VCaP (cell line): ENCODE measurements around the gene SLC19A1.

ENCODE experiments used
- H3K27ac ChIP-seq: fragments of 450-650 bp; 2 replicates; pipeline ENCODE4 v1.5.1; 2017
- TF ChIP-seq, protein P1 (sequence below): fragments of 450-650 bp; conservative IDR thresholded peaks from 2 replicates; pipeline ENCODE4 v1.5.1; 2017; ENCODE audit warnings: mild to moderate bottlenecking, moderate library complexity

Gene SLC19A1

DNA sequence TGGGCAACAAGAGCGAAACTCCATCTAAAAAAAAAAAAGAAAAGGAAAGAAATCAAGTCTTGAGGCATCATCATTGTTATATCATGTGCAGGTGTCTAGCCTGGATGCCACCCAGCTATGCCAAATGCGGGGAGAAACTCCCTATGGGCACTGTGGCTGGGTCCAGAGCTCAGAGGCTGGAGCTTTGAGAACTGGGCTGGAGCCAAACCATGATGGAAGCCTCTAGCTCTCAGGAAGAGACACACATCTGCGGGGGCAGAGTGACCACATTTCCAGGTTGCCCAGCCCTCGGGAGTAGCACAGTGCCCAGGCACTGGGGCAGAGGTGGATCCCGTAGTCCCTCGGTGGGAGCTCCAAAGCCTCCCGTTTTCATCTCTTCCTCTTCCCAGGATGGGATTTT, 78.4 kb downstream of the SLC19A1 start:
- H3K27ac ChIP-seq, result no peak overlapping the region
- TF ChIP-seq, protein P1, sequence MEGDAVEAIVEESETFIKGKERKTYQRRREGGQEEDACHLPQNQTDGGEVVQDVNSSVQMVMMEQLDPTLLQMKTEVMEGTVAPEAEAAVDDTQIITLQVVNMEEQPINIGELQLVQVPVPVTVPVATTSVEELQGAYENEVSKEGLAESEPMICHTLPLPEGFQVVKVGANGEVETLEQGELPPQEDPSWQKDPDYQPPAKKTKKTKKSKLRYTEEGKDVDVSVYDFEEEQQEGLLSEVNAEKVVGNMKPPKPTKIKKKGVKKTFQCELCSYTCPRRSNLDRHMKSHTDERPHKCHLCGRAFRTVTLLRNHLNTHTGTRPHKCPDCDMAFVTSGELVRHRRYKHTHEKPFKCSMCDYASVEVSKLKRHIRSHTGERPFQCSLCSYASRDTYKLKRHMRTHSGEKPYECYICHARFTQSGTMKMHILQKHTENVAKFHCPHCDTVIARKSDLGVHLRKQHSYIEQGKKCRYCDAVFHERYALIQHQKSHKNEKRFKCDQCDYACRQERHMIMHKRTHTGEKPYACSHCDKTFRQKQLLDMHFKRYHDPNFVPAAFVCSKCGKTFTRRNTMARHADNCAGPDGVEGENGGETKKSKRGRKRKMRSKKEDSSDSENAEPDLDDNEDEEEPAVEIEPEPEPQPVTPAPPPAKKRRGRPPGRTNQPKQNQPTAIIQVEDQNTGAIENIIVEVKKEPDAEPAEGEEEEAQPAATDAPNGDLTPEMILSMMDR, result no peak

DNA sequence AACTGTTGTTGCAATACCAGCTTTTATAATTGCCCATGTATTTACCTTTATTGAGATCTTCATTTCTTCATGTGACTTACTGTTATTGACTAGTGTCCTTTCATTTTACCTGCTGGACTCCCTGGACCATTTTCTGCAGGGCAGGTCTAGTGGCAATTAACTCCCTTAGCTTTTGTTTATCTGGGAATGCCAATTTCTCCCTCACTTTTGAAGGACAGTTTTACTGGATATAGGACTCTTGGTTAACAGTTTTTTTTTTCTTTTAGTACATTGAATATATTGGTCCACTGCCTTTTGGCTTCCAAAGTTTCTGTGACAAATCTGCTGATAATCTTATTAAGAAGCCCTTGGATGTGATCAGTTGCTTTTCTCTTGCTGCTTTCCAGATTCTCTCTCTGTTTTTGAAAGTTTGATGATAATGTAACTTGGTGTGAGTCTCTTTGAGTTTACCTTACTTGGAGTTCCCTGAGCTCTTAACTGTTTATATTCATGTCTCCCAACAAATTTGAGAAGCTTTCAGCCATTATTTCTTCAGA, 80.4 kb downstream of the SLC19A1 start:
- no peak overlapping the region for H3K27ac ChIP-seq

DNA sequence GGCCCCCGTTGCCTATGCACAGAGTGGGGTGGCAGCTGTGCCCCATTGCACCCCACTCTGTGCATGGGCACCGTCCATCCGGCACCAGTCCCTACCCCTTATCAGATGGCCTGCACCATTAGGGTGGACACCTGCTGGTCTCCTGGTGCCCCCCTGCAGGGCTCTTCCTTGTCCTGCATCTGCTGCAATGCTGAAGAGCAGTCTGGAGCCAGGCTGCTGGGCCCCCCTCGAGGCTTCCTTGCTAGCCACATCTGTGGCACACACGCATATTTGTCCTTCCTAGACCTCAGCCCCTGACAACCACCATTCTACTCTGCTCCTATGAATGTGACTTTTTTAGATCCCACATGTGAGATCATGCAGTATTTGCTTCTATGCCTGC, 80.9 kb downstream of the SLC19A1 start:
- no peak overlapping the region for H3K27ac ChIP-seq
- TF ChIP-seq, protein P1, result no peak

More for the DNA sequence above, 80.4 kb downstream of the SLC19A1 start:
- TF ChIP-seq, protein P1, result no peak

DNA sequence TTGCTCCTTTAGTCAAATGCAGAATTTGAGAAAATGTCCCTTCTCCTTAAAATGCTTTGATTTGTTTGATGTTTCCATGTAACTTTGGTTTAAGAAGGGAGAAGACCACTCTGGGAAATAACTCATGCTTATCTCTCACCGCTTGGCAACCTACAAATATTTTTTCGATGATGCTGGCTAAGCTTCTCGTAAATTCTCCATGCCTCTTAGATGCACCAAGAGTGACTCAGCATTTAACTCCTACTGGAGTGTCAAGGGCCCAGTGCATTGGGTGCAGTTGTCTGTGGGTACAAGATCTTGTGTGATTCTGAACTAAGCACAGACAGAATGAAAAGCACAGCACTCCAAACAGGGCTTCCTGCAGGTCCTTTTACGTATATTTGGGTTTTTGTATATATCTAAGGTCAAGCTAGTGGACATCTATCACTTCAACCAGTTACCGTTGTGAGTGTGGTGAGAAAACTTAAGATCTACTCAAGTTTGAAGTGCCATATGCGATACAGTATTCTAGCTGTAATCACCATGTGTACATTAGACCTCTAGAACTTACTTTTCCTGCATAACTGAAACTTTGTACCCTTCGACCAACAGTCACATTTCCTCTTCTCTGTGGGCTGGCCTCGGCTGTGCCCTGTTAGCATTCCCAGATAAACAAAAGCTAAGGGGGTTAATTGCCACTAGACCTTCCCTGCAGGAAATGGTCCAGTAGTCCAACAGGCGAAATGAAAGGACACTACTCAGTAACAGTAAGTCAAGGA, 81.5 kb downstream of the SLC19A1 start:
- no peak overlapping the region for H3K27ac ChIP-seq
- TF ChIP-seq, protein P1, result no peak

DNA sequence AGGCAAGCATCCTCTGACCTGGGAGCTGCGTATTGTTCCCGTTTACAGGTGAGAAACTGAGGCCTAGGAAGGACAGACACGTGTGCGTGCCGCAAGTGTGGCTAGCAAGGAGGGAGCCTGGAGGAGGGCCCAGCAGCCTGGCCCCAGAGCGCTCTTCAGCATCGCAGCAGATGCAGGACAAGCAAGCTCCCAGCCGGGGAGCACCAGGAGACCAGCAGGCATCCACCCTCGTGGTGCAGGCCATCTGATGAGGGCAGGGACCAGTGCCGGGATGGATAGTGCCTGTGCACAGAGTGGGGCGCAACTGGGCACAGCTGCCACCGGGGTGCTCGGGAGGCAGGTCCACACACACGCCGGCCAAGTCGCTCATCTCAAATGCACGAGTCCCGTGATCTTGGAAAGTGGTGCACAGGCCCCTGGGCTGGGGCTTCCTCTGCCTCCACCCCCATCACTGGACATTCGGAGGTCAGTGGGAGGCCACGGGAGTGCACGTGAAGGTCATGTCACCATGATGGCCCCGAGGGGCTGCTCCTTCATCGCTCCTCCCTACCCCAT, 82.2 kb downstream of the SLC19A1 start:
- no peak overlapping the region for H3K27ac ChIP-seq
- TF ChIP-seq, protein P1, result no peak

DNA sequence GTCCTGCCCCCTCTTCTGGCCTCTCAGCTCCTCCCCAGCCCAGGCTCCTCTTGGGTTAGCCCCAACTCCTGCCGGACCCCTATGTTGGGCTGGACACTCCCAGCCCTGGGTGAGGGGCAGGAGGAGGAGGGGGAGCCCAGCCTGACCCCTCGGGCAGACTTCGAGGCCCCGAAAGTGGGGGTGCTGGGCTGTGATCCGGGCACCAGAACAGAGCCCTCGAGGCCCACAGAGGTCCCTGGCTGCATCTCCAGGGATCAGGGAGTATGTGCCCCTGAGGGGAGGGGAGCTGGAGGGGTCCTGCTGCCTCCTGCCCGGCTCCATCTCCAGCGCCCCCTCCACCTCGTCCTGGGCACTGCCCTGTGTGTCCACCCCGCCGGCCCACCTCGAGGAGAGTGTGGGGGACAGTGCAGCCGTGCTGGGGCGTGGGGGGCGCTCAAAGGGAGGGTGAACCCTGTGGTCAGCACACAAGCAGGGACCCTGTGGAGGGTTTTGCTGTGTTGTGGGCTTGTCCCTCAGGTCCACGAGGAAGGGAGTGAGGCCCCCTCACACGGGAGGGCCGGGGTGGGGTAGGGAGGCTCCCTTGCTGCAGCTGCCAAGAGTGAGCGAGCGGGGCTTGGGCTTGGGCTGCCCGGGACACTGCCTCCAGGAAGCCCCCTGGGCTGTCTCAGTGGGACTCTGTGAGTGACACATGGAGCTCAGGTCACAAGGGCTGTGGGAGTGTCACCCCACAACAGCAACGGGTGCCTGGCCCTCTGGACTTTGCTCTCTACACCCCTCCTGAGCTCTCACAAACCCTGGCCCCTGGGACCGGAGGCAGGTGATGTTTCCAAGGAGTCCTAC, 82.8 kb downstream of the SLC19A1 start:
- TF ChIP-seq, protein P1, result no peak
- H3K27ac ChIP-seq, result no peak overlapping the region
